PC-9 (cell line): ENCODE results near the gene DSEL. TPM values are rescaled to one million over a fixed set of nuclear protein-coding genes. Genes with fewer than 3 reads are reported as not detected.

Experiments used
- BruUV-seq: library from RNA; stranded (reverse); fragments of 400-500 nt; replicated peaks from 2 replicates; lab custom pipeline; 2021; lab: Mats Ljungman, UMichigan
- CTCF ChIA-PET: fragments of 300-600 bp; sonication (Branson Sonifier 250); formaldehyde crosslinking; loops from one replicate; lab custom pipeline; 2022; ENCODE audit warnings: antibody characterized with exemption; lab: Charles Lee
- POLR2A ChIA-PET: fragments of 300-600 bp; sonication (Branson Sonifier 250); formaldehyde crosslinking; loops from one replicate; lab custom pipeline; 2022; ENCODE audit warnings: antibody characterized with exemption; ENCODE audit not compliant: unreplicated experiment; lab: Charles Lee
- DNase-seq, 2 experiments: peaks; one replicate each; pipeline versions ENCODE4 v3.0.0 to v3.0.0-alpha.2; 2015 to 2022; ENCODE audit warnings: mixed read lengths in 1 of 2
- H2AFZ ChIP-seq: fragments of 200-600 bp; sonication (generic); 2 replicates; pipeline ENCODE4 v1.8.1; 2017; ENCODE audit warnings: antibody characterized with exemption
- H3F3A ChIP-seq: fragments of 200-600 bp; sonication (generic); 2 replicates; pipeline ENCODE4 v1.8.1; 2017; ENCODE audit warnings: antibody characterized with exemption, mild to moderate bottlenecking, low read depth; ENCODE audit not compliant: insufficient read depth
- H3K27ac ChIP-seq: fragments of 200-600 bp; sonication (generic); 2 replicates; pipeline ENCODE4 v1.6.1; 2016; ENCODE audit warnings: mixed run types
- H3K27me3 ChIP-seq: fragments of 200-600 bp; sonication (generic); 2 replicates; pipeline ENCODE4 v1.6.1; 2016; ENCODE audit warnings: low read depth, mixed run types; ENCODE audit not compliant: insufficient read depth
- H3K36me3 ChIP-seq: fragments of 200-600 bp; sonication (generic); 2 replicates; pipeline ENCODE4 v1.6.1; 2016; ENCODE audit warnings: low read depth, mixed run types
- H3K4me1 ChIP-seq: fragments of 200-600 bp; sonication (generic); replicated peaks from 2 replicates; pipeline ENCODE4 v1.6.1; 2016; ENCODE audit warnings: mixed run types; ENCODE audit not compliant: insufficient read depth
- H3K4me2 ChIP-seq: fragments of 200-600 bp; sonication (generic); 2 replicates; pipeline ENCODE4 v1.6.1; 2017; ENCODE audit warnings: mixed run types
- H3K4me3 ChIP-seq: fragments of 200-600 bp; sonication (generic); 2 replicates; pipeline ENCODE4 v1.6.1; 2016; ENCODE audit warnings: mixed run types
- H3K79me2 ChIP-seq: fragments of 200-600 bp; sonication (generic); 2 replicates; pipeline ENCODE4 v1.6.1; 2017; ENCODE audit warnings: low read depth, mixed run types
- H3K9me2 ChIP-seq: fragments of 200-600 bp; sonication (generic); 2 replicates; pipeline ENCODE4 v1.8.1; 2017; ENCODE audit warnings: mild to moderate bottlenecking; ENCODE audit not compliant: insufficient read depth
- H3K9me3 ChIP-seq: fragments of 200-600 bp; sonication (generic); 2 replicates; pipeline ENCODE4 v1.8.1; 2016; ENCODE audit warnings: low read depth; ENCODE audit not compliant: insufficient read depth
- H4K20me1 ChIP-seq: fragments of 200-600 bp; sonication (generic); 2 replicates; pipeline ENCODE4 v1.8.1; 2017; ENCODE audit not compliant: insufficient read depth
- EZH2 ChIP-seq: fragments of 200-600 bp; sonication (generic); IDR thresholded peaks from 2 replicates; pipeline ENCODE4 v1.8.0; 2017; ENCODE audit warnings: antibody characterized with exemption, low read depth
- intact Hi-C: fragments of 100-400 bp; cut with micrococcal nuclease; formaldehyde crosslinking; loops from one replicate; pipeline ENCODE4 v1.10.0; 2022; ENCODE audit not compliant: unreplicated experiment
- total RNA-seq: library from RNA; stranded (reverse); gene quantifications from 2 replicates; pipeline ENCODE4 v1.2.3, GENCODE V29; 2021
- TF ChIP-seq, protein P1 (sequence below): fragments of 200-600 bp; sonication (generic); conservative IDR thresholded peaks from 2 replicates; pipeline ENCODE4 v1.6.1; 2017; ENCODE audit warnings: mixed run types, antibody characterized with exemption, mild to moderate bottlenecking, moderate library complexity

DSEL gene
- total RNA-seq, 1 experiment from 2014 or later = 2.1 TPM

DNA sequence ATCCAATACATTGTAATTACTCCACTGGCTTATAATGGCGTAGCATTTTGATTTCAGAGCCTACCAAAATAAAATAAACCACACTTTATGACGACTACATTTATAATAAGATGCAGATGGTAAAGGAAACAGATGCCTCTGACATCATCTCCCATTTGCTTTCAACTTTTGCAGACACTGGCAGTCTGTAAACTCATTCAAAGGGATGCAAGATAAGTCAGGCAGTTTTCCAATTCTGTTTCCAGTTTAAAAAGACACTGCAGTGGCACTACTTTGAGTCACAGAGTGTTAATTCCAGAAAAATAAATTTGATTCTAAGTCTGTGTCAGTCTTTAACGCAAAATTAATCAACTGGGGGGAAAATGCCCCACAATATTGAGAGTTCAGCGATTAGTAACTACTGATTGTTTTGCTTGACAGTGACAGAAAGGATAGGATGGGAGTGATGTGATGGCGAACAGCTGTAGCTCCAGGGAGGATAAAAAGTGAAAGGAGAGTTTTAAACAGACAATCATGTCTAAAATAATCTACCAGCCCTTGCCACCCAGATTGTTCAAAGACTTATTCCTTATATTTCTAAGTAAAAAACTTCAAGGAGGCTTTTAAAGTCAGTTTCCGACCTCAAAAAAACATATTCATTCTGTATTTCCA is 6.7 kb downstream of the DSEL start:
- no peaks in the 10 kb centered on the region for H3K79me2 ChIP-seq
- no peak overlapping the region for H3K27ac ChIP-seq
- DNase-seq = no peak
- no peak overlapping the region for H3K4me2 ChIP-seq
- no TSS peak for BruUV-seq
- no peaks in the 10 kb centered on the region for H3K4me1 ChIP-seq
- no peaks in the 10 kb centered on the region for H3K9me2 ChIP-seq
- POLR2A ChIA-PET = no interaction called here
- CTCF ChIA-PET = no interaction called here
- no peaks in the 10 kb centered on the region for H3K36me3 ChIP-seq
- TF ChIP-seq EZH2 = no peak
- TF ChIP-seq, protein P1, sequence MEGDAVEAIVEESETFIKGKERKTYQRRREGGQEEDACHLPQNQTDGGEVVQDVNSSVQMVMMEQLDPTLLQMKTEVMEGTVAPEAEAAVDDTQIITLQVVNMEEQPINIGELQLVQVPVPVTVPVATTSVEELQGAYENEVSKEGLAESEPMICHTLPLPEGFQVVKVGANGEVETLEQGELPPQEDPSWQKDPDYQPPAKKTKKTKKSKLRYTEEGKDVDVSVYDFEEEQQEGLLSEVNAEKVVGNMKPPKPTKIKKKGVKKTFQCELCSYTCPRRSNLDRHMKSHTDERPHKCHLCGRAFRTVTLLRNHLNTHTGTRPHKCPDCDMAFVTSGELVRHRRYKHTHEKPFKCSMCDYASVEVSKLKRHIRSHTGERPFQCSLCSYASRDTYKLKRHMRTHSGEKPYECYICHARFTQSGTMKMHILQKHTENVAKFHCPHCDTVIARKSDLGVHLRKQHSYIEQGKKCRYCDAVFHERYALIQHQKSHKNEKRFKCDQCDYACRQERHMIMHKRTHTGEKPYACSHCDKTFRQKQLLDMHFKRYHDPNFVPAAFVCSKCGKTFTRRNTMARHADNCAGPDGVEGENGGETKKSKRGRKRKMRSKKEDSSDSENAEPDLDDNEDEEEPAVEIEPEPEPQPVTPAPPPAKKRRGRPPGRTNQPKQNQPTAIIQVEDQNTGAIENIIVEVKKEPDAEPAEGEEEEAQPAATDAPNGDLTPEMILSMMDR = no peak
- no peak overlapping the region for H2AFZ ChIP-seq
- H3F3A ChIP-seq = no peaks in the 10 kb centered on the region
- H3K9me3 ChIP-seq = no peaks in the 10 kb centered on the region
- intact Hi-C loops = loop anchor here (10.0 kb wide), 3 partner anchors 205 to 1225 kb away; no protein-coding TSS in a partner anchor
- no peaks in the 10 kb centered on the region for H3K27me3 ChIP-seq
- no peaks in the 10 kb centered on the region for H4K20me1 ChIP-seq
- H3K4me3 ChIP-seq = no peak overlapping the region

- Histone ChIP-seq H3K4me1 (no peaks in the 10 kb centered on the region), H3K4me3 (no peak overlapping the region), H3F3A (no peaks in the 10 kb centered on the region), H3K4me2 (no peak overlapping the region), H3K36me3 (no peaks in the 10 kb centered on the region), H3K9me3 (no peaks in the 10 kb centered on the region), H2AFZ (no peak overlapping the region), H3K27me3 (no peaks in the 10 kb centered on the region), H3K27ac (no peak overlapping the region), H3K9me2 (no peaks in the 10 kb centered on the region), H3K79me2 (no peaks in the 10 kb centered on the region), H4K20me1 (no peaks in the 10 kb centered on the region)
- DNase-seq = no peak
- intact Hi-C loops = no loop called here
- no TSS peak for BruUV-seq
- CTCF ChIA-PET = interaction anchor here (0.6 kb wide), 1 partner anchor 250 kb away, joined by 7 read pairs; no protein-coding TSS in a partner anchor
- POLR2A ChIA-PET = no interaction called here
- no peak for TF ChIP-seq EZH2
- TF ChIP-seq, protein P1 = no peak
Measured at GRCh38 chr18:67508146-67508545, 8.4 kb downstream of the DSEL start.

- Histone ChIP-seq H3F3A (no peaks in the 10 kb centered on the region), H2AFZ (no peak overlapping the region), H3K27ac (no peak overlapping the region), H3K4me1 (no peaks in the 10 kb centered on the region), H3K4me3 (no peak overlapping the region), H3K79me2 (no peaks in the 10 kb centered on the region), H3K36me3 (no peaks in the 10 kb centered on the region), H3K9me2 (no peaks in the 10 kb centered on the region), H3K4me2 (no peak overlapping the region), H4K20me1 (no peaks in the 10 kb centered on the region), H3K9me3 (no peaks in the 10 kb centered on the region), H3K27me3 (no peaks in the 10 kb centered on the region)
- BruUV-seq = no TSS peak
- no peak for DNase-seq
- TF ChIP-seq, protein P1 = no peak
- TF ChIP-seq EZH2 = no peak
- POLR2A ChIA-PET = no interaction called here
- intact Hi-C loops = no loop called here
- CTCF ChIA-PET = no interaction called here
Measured at GRCh38 chr18:67504739-67505138, 11.8 kb downstream of the DSEL start.
